ENCODE data around the gene TLX1. TPM values are rescaled to one million over a fixed set of nuclear protein-coding genes. Genes with fewer than 3 reads are reported as not detected.

TLX1 gene
- total RNA-seq, 1 donor from 2014 or later: not detected

DNA sequence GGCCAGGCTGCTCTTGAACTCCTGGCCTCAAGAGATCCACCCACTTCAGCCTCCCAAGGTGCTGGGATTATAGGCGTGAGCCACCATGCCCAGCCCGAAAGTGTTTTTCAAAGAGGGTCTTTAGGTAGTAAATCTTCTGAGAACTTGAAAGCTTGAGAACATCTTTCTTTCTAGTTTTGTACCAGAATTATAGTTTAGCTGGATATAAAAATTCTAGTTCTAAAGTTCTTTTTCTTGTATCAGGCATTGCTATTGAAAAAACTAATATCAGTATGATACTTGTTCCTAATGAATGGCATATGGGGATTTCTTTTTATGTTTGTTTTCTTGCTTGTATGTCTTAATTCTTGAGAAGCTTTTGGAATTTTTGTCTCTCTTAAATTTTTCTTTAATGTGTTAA, 43.2 kb downstream of the TLX1 start:
- DNase-seq (ENCODE audit: missing footprints): no peak
- intact Hi-C loops (cut with DNase I): no loop called here

DNA sequence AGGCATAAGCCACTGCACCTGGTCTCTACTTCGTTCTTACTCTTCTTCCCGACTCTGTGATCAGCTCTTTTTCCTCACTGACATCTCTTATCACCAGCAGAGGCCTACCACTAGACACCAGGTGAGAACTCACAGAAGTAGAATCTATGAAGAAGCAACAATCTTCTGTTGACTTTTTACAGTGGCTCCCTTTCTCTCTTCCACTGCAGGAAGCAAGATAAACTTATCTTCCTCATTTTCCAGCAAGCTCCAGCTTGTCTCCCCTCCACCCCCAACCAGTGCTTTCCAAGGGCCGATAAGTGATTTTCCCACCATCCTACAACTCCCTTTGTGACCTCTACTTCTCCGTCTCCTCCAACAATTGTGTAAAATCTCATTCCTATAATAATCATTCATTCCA, 45.5 kb downstream of the TLX1 start:
- intact Hi-C loops (cut with DNase I): no loop called here
- ATAC-seq (no peak), DNase-seq (ENCODE audit: missing footprints) (no peak)

More for the DNA sequence above, 43.2 kb downstream of the TLX1 start:
- ATAC-seq: no peak

DNA sequence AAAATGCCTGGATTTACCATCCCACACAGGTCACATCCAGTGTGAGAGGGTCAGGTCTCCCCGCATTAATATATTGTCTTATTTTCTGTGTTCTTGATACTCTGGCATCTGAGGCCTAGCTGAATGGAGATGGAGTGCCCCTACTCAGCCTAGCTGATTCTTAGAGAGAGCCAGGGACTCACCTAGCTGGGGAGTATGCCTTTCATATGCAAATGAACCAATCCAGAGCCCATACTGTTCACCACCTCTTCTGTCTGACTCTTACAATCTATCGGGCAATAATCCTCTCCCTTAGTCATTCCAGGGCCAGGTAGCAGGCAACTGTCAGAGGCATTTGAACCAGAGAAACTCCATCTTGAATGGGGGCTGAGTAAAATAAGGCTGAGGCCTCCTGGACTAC, 51.8 kb downstream of the TLX1 start:
- DNase-seq (ENCODE audit: missing footprints) (no peak), ATAC-seq (no peak)
- intact Hi-C loops (cut with DNase I): no loop called here

DNA sequence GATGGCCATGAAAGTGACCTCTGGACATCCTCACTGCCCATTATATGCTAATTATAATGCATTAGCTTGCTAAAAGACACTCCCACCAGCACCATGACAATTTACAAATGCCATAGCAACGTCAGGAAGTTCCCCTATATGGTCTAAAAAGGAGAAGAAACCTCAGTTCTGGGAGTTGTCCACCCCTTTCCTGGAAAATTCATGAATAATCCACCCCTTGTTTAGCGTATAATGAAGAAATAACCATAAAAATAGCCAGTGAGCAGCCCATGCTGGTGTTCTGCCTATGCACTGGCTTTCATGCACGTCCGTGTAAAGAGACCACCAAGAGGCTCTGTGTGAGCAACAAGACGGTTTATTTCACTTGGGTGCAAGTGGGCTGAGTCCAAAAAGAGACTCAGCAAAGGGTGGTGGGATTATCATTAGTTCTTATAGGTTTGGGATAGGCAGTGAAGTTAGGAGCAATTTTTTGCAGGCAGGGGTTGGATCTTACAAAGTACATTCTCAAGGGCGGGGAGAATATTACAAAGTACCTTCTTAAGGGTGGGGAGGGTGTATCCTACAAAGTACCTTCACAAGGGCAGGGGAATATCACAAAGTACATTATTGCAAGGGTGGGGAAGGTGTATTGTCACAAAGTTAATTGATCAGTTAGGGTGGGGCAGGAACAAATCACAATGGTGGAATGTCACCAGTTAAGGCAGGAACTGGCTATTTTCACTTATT, 52.5 kb downstream of the TLX1 start:
- ATAC-seq (no peak), DNase-seq (ENCODE audit: missing footprints) (no peak)
- intact Hi-C loops (cut with DNase I): no loop called here

Other genes with a start within 250 kb of the TLX1 start
- 17.0 TPM for gene SLF2, start 218.3 kb upstream of the TLX1 start, total RNA-seq
- 1.5 TPM for gene SEMA4G, start 161.8 kb upstream of the TLX1 start, total RNA-seq
- gene MRPL43, start 143.8 kb upstream of the TLX1 start, total RNA-seq: 58.3 TPM
- 6.6 TPM for gene TWNK, start 143.8 kb upstream of the TLX1 start, total RNA-seq
- 43.4 TPM for gene LZTS2, start 131.5 kb upstream of the TLX1 start, total RNA-seq
- gene PDZD7, start 100.2 kb upstream of the TLX1 start, total RNA-seq: 0.22 TPM
- 14.1 TPM for gene SFXN3, start 100.1 kb upstream of the TLX1 start, total RNA-seq
- 4.8 TPM for gene KAZALD1, start 69.3 kb upstream of the TLX1 start, total RNA-seq
- gene LBX1, start 98.2 kb downstream of the TLX1 start, total RNA-seq: not detected
- 30.9 TPM for gene BTRC, start 222.9 kb downstream of the TLX1 start, total RNA-seq

All from Right ventricle myocardium inferior (tissue), 1 donor.